Subcutaneous adipose tissue (tissue), 4 donors: ENCODE measurements around the gene PLCG2. TPM values are rescaled to one million over a fixed set of nuclear protein-coding genes. Genes with fewer than 3 reads are reported as not detected.

ENCODE experiments used
- CTCF ChIP-seq: fragments of 450-650 bp; IDR thresholded peaks from one replicate; pipeline ENCODE4 v1.5.1; 2016; ENCODE audit warnings: low read depth, mild to moderate bottlenecking, control low read depth, antibody characterized with exemption, moderate library complexity
- total RNA-seq, 4 donors: library from RNA; depleted of rRNA; stranded (reverse); fragments of >200 nt; gene quantifications; one replicate each; pipeline ENCODE4 v1.1.0, GENCODE V29; 2016

PLCG2 gene
- total RNA-seq, 4 donors from 2014 or later: 19.8 to 34.9 (median 23.8) TPM

DNA sequence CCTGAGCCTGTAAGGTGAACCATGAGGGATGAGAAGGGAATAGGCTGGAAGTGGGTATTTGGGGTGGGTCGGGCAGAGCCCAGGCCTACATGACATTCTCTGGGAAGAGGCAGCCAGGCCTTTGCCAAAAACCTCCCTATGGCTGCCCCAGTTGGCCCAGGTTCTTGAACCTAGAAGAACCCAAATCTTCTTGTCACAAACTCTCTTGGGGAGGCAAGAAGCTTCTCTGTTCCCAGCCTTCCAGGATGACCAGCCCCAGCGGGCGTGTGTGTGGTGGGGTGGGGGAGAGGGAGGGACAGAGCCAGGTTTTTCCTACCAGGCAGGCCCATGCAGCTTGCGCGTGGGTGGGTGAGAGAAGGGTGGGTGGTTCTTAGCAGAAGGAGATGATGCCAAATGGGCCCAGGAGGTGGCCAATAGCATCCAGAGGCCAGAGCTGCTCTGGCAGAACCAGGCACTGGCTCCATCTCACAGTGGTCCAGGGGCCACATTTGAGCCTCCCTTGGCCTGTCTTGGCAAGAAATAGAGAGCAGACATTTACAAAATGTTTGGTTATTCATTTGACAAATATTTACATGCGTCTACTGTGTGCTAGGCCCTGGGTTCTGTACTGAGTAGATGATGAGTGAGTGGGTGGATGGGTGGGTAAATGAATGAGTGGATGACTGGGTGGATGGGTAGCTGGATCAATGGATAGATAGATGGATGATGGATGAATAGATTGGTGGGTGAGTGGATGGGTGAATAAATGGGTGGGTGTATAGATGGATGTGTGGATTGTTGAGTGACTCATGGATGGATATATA is 44.3 kb upstream of the PLCG2 start:
- no peak for TF ChIP-seq CTCF

GRCh38 chr16:81737885-81738536 is 41.1 kb upstream of the PLCG2 start:
- no peak for TF ChIP-seq CTCF

GRCh38 chr16:81738783-81739496 is 40.2 kb upstream of the PLCG2 start:
- TF ChIP-seq CTCF: no peak

DNA sequence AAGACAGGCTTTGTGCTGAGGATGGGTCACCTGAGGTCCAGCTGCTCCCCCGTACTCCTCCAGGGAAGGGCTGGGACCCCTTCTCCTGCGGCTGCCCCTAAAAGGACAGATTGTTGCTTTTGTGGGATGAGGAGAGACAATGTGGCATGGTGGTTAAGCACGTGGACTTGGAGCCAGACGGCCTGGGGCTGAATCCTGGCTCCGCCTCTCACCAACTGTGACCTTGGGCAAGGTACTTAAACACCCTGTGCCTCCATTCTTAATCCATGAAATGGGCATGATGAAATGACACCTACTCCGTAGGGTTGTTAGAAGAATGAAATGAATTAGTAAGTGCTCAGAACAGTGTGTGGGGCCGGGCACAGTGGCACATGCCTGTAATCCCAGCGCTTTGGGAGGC is 39.6 kb upstream of the PLCG2 start:
- no peak for TF ChIP-seq CTCF

DNA sequence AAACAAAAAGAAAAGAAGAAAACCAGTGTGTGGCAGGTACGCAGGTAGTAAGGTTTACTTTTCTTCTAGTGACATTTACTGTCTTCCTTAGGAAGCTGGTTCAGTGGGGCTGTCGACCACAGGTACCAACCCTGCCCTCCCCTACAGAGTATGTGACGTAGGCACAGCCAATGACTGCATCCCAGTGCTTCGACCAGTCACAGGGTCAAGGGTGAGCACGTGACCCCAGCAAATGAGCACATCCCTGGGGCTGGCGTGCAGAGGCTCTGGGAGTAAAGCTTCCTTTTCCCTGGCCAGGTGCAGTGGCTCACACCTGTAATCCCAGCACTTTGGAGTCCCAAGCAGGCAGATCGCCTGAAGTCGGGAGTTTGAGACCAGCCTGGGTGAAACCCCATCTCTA is 38.9 kb upstream of the PLCG2 start:
- no peak for TF ChIP-seq CTCF

DNA sequence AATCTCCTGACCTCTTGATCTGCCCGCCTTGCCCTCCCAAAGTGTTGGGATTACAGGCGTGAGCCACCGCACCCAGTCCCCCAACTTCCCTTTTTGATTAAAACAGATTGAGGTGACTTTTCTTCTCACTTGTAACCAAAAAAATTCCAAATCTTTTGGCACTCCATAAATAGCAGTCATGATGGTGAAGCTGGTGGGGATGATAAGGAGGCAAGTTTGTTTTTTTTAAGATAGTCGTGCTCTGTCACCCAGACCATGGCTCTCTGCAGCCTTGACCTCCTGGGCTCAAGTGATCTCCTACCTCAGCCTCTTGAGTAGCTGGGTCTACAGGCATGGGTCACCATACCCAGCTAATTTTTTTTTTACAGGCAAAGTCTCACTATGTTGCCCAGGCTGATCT is 34.7 kb upstream of the PLCG2 start:
- TF ChIP-seq CTCF: no peak

- TF ChIP-seq CTCF: no peak
These were observed 34.2 kb upstream of the PLCG2 start for GRCh38 chr16:81744911-81745310.
